ENCODE results near the gene TXLNB. TPM values are rescaled to one million over a fixed set of nuclear protein-coding genes. Genes with fewer than 3 reads are reported as not detected.

Gene TXLNB
- total RNA-seq, 1 experiment from 2014 or later = 0.22 TPM

DNA sequence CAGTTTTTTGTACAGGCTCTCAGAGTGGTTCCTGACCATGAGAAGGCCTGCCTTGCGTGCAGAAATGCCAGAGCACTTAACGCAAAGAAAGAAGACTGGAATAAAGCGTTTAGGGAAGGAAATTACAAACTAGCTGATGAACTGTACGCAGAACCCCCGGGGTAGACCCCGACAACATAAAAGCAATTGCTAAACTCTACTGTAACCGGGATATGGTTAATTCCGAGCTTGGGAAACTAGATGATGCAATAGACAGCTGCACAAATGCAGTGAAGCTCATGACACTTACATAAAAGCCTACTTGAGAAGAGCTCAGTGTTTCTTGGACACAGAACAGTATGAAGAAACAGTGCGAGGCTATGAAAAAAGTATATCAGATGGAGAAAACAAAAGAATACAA, 47.0 kb upstream of the TXLNB start:
- BruUV-seq (replicated peaks) = no TSS peak
- Histone ChIP-seq H2AFZ (ENCODE audit: low read length) (no peak overlapping the region), H3K27me3 (ENCODE audit: low read length) (no peaks in the 10 kb centered on the region), H3K9me3 (ENCODE audit: low read length) (no peaks in the 10 kb centered on the region), H3K9ac (ENCODE audit: low read length) (no peak overlapping the region), H4K20me1 (ENCODE audit: low read length) (no peaks in the 10 kb centered on the region), H3K79me2 (ENCODE audit: low read length) (no peaks in the 10 kb centered on the region), H3K4me3 (ENCODE audit: low read length) (no peak overlapping the region), H3F3A (ENCODE audit: low read length, unreplicated experiment) (no peaks in the 10 kb centered on the region), H3K9me2 (replicated peaks; ENCODE audit: low read length) (no peaks in the 10 kb centered on the region), H3K36me3 (ENCODE audit: low read depth, low read length) (no peaks in the 10 kb centered on the region), H3K4me2 (ENCODE audit: low read length) (no peak overlapping the region), H3K4me1 (ENCODE audit: insufficient read depth, low read length) (peaks cover 4% of the 10 kb centered on the region; the same call in 1 of the 2 replicates), H3K27ac (ENCODE audit: low read length) (no peak overlapping the region)
- CTCF ChIA-PET = no interaction called here
- intact Hi-C loops (cut with micrococcal nuclease) = no loop called here
- ATAC-seq (no peak), DNase-seq (no peak)
- TF ChIP-seq EZH2phosphoT487 (IDR thresholded peaks at IDR 0.05; ENCODE audit: borderline replicate concordance, low read length) (no peak), EZH2 (IDR thresholded peaks at IDR 0.05; ENCODE audit: low read length, unreplicated experiment) (no peak)
- TF ChIP-seq, protein P1, sequence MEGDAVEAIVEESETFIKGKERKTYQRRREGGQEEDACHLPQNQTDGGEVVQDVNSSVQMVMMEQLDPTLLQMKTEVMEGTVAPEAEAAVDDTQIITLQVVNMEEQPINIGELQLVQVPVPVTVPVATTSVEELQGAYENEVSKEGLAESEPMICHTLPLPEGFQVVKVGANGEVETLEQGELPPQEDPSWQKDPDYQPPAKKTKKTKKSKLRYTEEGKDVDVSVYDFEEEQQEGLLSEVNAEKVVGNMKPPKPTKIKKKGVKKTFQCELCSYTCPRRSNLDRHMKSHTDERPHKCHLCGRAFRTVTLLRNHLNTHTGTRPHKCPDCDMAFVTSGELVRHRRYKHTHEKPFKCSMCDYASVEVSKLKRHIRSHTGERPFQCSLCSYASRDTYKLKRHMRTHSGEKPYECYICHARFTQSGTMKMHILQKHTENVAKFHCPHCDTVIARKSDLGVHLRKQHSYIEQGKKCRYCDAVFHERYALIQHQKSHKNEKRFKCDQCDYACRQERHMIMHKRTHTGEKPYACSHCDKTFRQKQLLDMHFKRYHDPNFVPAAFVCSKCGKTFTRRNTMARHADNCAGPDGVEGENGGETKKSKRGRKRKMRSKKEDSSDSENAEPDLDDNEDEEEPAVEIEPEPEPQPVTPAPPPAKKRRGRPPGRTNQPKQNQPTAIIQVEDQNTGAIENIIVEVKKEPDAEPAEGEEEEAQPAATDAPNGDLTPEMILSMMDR (conservative IDR thresholded peaks at IDR 0.05; ENCODE audit: low read depth, low read length) = no peak
- POLR2A ChIA-PET (ENCODE audit: unreplicated experiment) = no interaction called here

DNA sequence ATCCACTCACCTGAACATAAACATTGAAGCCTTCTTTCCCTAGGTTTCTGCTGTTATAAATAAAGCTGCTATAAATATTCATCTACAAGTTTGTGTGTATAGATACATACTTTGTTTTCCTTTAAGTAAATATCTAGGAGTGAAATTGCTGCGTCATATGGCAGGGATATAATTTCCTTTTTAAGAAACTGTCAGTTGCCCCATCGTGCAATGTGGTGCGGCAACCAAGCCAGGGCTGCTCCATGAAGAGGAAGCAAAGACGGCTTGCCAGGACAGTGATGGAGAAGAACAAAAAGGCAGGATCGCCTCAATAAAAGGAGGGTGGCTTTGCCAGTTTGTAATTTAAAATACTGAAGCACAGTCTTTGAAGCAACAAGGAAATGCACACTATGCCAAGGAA, 46.0 kb upstream of the TXLNB start:
- intact Hi-C loops (cut with micrococcal nuclease) = no loop called here
- H2AFZ ChIP-seq (ENCODE audit: low read length) = no peak overlapping the region

DNA sequence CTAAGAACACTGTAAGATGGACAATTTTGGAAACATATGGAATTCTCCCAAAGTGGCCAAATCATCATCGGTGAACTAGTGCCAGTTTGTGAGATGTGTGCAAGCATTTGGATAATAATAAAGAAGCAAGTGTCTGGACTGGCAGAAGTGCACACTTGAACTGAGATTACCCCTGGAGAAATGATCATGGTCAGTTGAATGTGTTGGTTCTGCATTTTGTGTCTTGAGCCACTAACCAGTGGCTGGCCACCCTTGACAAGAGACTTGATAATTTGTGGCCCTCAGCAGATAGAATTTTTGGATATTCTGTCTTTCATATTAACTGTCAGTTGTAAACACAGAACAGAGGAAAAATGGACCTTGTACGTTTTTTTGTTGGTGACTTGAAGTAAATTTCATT, 45.2 kb upstream of the TXLNB start:
- POLR2A ChIA-PET (ENCODE audit: unreplicated experiment) = no interaction called here
- H3K4me3 ChIP-seq (ENCODE audit: low read length) = no peak overlapping the region
- ATAC-seq = no peak
- intact Hi-C loops (cut with micrococcal nuclease) = no loop called here
- no TSS peak for BruUV-seq (replicated peaks)
- no peaks in the 10 kb centered on the region for H3K9me2 ChIP-seq (replicated peaks; ENCODE audit: low read length)
- no peaks in the 10 kb centered on the region for H4K20me1 ChIP-seq (ENCODE audit: low read length)
- no peak overlapping the region for H3K9ac ChIP-seq (ENCODE audit: low read length)
- no peaks in the 10 kb centered on the region for H3K27me3 ChIP-seq (ENCODE audit: low read length)
- no peak overlapping the region for H3K27ac ChIP-seq (ENCODE audit: low read length)
- no peaks in the 10 kb centered on the region for H3K36me3 ChIP-seq (ENCODE audit: low read depth, low read length)
- no peak overlapping the region for H2AFZ ChIP-seq (ENCODE audit: low read length)
- no peak for DNase-seq
- H3K79me2 ChIP-seq (ENCODE audit: low read length) = no peaks in the 10 kb centered on the region
- CTCF ChIA-PET = no interaction called here
- H3K4me2 ChIP-seq (ENCODE audit: low read length) = no peak overlapping the region
- H3K9me3 ChIP-seq (ENCODE audit: low read length) = no peaks in the 10 kb centered on the region
- no peaks in the 10 kb centered on the region for H3F3A ChIP-seq (ENCODE audit: low read length, unreplicated experiment)
- H3K4me1 ChIP-seq (ENCODE audit: insufficient read depth, low read length) = no peaks in the 10 kb centered on the region
- TF ChIP-seq, protein P1 (conservative IDR thresholded peaks at IDR 0.05; ENCODE audit: low read depth, low read length) = no peak
- TF ChIP-seq EZH2 (IDR thresholded peaks at IDR 0.05; ENCODE audit: low read length, unreplicated experiment) (no peak), EZH2phosphoT487 (IDR thresholded peaks at IDR 0.05; ENCODE audit: borderline replicate concordance, low read length) (no peak)

More for the DNA sequence above, 46.0 kb upstream of the TXLNB start:
- Histone ChIP-seq H3K36me3 (ENCODE audit: low read depth, low read length) (no peaks in the 10 kb centered on the region), H3K4me3 (ENCODE audit: low read length) (no peak overlapping the region), H3K4me1 (ENCODE audit: insufficient read depth, low read length) (no peaks in the 10 kb centered on the region), H3F3A (ENCODE audit: low read length, unreplicated experiment) (no peaks in the 10 kb centered on the region), H3K4me2 (ENCODE audit: low read length) (no peak overlapping the region), H3K9ac (ENCODE audit: low read length) (no peak overlapping the region), H3K9me2 (replicated peaks; ENCODE audit: low read length) (no peaks in the 10 kb centered on the region), H3K27ac (ENCODE audit: low read length) (no peak overlapping the region), H4K20me1 (ENCODE audit: low read length) (no peaks in the 10 kb centered on the region), H3K27me3 (ENCODE audit: low read length) (no peaks in the 10 kb centered on the region), H3K79me2 (ENCODE audit: low read length) (no peaks in the 10 kb centered on the region), H3K9me3 (ENCODE audit: low read length) (no peaks in the 10 kb centered on the region)
- ChIA-PET CTCF (no interaction called here), POLR2A (ENCODE audit: unreplicated experiment) (no interaction called here)
- ATAC-seq = no peak
- TF ChIP-seq, protein P1 (conservative IDR thresholded peaks at IDR 0.05; ENCODE audit: low read depth, low read length) = no peak
- no peak for TF ChIP-seq EZH2 (IDR thresholded peaks at IDR 0.05; ENCODE audit: low read length, unreplicated experiment)
- no peak for TF ChIP-seq EZH2phosphoT487 (IDR thresholded peaks at IDR 0.05; ENCODE audit: borderline replicate concordance, low read length)
- no peak for DNase-seq
- no TSS peak for BruUV-seq (replicated peaks)

All from PC-3 (cell line).